Endothelial cell of umbilical vein (primary cell): ENCODE measurements around the gene CTNNA2.

Source experiments
- EZH2 ChIP-seq: IDR thresholded peaks from 2 replicates; pipeline ENCODE4 v1.6.1; 2012; ENCODE audit warnings: borderline replicate concordance, low read depth, mild to moderate bottlenecking, moderate library complexity, low read length, inconsistent platforms; ENCODE audit not compliant: severe bottlenecking
- POLR2A ChIP-seq: IDR thresholded peaks from 2 replicates; pipeline ENCODE4 v1.6.1; 2012; ENCODE audit warnings: low read depth, mild to moderate bottlenecking, control low read depth, low read length
- POLR2AphosphoS5 ChIP-seq: IDR thresholded peaks from 2 replicates; pipeline ENCODE4 v1.6.1; 2012; ENCODE audit warnings: low read depth, mild to moderate bottlenecking, control low read depth, low read length, moderate library complexity; ENCODE audit not compliant: insufficient read depth
- TF ChIP-seq, protein P1 (sequence below), 2 donors: IDR thresholded peaks; 1 replicate in 1 of 2; 2 replicates in 1 of 2; pipeline ENCODE4 v1.5.1; 2011; ENCODE audit warnings: low read length in 2 of 2, mild to moderate bottlenecking in 2 of 2, moderate library complexity in 2 of 2, control low read depth in 1 of 2, inconsistent platforms in 1 of 2, low read depth in 1 of 2; ENCODE audit not compliant: insufficient read depth in 1 of 2; ENCODE audit errors: extremely low read depth in 1 of 2

DNA sequence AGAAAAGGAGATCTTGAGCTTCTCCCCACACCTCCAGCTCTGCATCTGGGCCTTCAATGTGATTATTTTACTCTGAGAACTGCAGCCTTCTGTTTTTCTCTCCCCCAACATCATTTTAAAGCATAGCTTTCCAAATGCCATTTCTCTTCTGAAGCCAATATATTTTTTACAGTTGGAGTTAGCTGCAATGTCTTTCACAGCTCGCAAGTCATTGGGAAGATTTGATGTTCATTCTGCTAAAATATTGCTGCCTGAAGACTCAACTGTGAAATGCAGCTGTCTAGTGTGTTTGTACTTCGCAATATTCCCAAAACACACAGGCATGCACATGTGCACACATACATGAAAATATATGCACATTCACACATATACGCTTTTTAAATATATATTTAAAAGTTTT, 496.4 kb downstream of the CTNNA2 start:
- TF ChIP-seq, protein P1, sequence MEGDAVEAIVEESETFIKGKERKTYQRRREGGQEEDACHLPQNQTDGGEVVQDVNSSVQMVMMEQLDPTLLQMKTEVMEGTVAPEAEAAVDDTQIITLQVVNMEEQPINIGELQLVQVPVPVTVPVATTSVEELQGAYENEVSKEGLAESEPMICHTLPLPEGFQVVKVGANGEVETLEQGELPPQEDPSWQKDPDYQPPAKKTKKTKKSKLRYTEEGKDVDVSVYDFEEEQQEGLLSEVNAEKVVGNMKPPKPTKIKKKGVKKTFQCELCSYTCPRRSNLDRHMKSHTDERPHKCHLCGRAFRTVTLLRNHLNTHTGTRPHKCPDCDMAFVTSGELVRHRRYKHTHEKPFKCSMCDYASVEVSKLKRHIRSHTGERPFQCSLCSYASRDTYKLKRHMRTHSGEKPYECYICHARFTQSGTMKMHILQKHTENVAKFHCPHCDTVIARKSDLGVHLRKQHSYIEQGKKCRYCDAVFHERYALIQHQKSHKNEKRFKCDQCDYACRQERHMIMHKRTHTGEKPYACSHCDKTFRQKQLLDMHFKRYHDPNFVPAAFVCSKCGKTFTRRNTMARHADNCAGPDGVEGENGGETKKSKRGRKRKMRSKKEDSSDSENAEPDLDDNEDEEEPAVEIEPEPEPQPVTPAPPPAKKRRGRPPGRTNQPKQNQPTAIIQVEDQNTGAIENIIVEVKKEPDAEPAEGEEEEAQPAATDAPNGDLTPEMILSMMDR (IDR thresholded peaks at IDR 0.05; ENCODE audit: extremely low read depth in 1 of 2, insufficient read depth in 1 of 2, low read depth in 1 of 2, low read length in 2 of 2): no peak
- no peak for TF ChIP-seq POLR2AphosphoS5
- TF ChIP-seq POLR2A: no peak
- no peak for TF ChIP-seq EZH2
